ENCODE measurements around the gene LCE1C. TPM values are rescaled to one million over a fixed set of nuclear protein-coding genes. Genes with fewer than 3 reads are reported as not detected.

Gene LCE1C
- total RNA-seq, 4 donors from 2014 or later: not detected

DNA sequence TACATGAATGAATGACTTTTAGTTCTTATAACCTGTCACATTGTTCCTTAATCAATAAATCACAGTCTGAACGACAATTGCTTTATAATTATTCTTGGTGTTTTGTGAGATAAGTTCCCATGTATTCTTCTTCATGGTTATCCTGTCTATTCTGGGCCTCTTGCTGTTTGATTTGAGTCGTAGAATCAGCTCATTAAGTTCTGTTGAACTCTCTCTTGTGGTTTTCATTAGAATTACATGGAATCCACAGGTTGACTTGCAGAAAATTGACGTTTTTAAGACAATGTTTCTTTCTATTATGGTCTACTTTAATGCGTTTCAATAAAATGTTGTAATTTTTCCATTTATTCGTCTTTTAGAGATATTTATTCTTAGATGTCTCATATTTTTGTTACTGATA, 16.8 kb upstream of the LCE1C start:
- Histone ChIP-seq H3K4me3 (no peak overlapping the region), H3K27me3 (no peaks in the 10 kb centered on the region), H3K4me1 (no peaks in the 10 kb centered on the region), H3K36me3 (no peaks in the 10 kb centered on the region), H3K27ac (no peak overlapping the region), H3K9me3 (no peaks in the 10 kb centered on the region)
- TF ChIP-seq, protein P1, sequence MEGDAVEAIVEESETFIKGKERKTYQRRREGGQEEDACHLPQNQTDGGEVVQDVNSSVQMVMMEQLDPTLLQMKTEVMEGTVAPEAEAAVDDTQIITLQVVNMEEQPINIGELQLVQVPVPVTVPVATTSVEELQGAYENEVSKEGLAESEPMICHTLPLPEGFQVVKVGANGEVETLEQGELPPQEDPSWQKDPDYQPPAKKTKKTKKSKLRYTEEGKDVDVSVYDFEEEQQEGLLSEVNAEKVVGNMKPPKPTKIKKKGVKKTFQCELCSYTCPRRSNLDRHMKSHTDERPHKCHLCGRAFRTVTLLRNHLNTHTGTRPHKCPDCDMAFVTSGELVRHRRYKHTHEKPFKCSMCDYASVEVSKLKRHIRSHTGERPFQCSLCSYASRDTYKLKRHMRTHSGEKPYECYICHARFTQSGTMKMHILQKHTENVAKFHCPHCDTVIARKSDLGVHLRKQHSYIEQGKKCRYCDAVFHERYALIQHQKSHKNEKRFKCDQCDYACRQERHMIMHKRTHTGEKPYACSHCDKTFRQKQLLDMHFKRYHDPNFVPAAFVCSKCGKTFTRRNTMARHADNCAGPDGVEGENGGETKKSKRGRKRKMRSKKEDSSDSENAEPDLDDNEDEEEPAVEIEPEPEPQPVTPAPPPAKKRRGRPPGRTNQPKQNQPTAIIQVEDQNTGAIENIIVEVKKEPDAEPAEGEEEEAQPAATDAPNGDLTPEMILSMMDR (IDR thresholded peaks at IDR 0.05): no peak
- TF ChIP-seq POLR2A (IDR thresholded peaks at IDR 0.05): no peak
- no peak for DNase-seq

DNA sequence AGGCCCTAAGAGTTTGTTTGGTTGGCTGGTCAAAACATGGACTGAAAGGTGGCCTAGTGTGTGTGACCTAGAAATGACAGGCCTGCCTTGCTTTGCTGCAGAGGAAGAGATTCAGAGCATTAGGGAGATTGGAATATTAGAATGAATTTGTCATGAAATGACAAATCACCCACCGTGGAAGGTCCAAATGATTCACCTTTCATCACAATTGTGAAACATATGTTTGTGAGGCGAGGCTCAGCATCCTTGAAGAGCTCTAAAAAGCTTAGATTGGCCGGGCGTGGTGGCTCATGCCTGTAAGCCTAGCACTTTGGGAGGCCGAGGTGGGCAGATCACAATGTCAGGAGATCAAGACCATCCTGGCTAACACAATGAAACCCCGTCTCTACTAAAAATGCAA, 10.9 kb upstream of the LCE1C start:
- H3K27ac ChIP-seq: no peak overlapping the region
- no peaks in the 10 kb centered on the region for H3K27me3 ChIP-seq
- TF ChIP-seq, protein P1 (IDR thresholded peaks at IDR 0.05): no peak
- TF ChIP-seq POLR2A (IDR thresholded peaks at IDR 0.05): no peak
- H3K9me3 ChIP-seq: no peaks in the 10 kb centered on the region
- no peaks in the 10 kb centered on the region for H3K4me1 ChIP-seq
- H3K36me3 ChIP-seq: no peaks in the 10 kb centered on the region
- DNase-seq: no peak
- no peak overlapping the region for H3K4me3 ChIP-seq

DNA sequence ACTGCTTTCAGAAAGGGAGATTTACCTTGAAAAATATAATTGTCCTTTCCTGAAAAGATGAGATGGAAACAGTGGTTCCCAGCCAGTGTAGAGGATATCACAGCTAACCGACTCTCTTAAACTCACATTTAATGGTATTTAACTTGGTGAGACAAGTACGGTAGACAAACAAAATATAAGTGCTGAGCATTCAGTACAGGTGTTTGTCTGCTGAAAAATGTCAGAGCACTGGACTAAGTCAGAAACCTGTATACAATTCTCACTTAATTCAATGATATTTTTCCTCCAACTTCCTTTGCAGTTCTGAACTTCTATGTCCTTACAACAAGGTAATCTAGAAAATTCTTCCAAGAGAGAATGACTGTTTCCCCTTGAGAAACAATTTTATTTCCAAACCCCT, 5.2 kb upstream of the LCE1C start, which contains the start of gene LCE1B:
LCE1B (plus strand) TSS at position 301 of the 400 bp plus-strand sequence. CDS start 476 bp downstream, outside the sequence.
- Histone ChIP-seq H3K4me1 (no peaks in the 10 kb centered on the region), H3K27ac (no peak within 1 kb of the TSS)

DNA sequence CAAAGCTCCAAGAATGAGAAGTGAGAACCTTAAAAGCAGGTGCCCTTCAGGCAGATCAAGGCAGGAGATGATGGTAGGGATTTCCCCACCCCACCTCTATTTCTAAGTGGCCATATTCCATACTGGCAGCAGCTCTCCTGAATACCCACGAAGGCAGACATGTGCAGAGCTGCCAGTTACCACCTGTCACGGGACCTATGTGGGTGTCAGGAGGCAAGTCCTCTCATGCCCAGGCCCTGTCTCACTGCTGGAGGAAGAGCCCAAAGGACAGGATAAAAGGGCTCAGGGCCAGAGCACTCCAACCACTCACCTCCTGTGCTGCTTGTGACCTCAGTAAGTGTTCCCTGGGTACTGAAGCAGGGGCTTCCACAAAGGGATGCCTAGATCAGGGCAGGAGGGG, 4.6 kb upstream of the LCE1C start:
- TF ChIP-seq, protein P1 (IDR thresholded peaks at IDR 0.05): no peak
- TF ChIP-seq POLR2A (IDR thresholded peaks at IDR 0.05): no peak
- no peaks in the 10 kb centered on the region for H3K9me3 ChIP-seq
- H3K4me3 ChIP-seq: no peak overlapping the region
- H3K36me3 ChIP-seq: no peaks in the 10 kb centered on the region
- no peak for DNase-seq
- H3K27me3 ChIP-seq: no peaks in the 10 kb centered on the region
- H3K27ac ChIP-seq: no peak overlapping the region
- H3K4me1 ChIP-seq: no peaks in the 10 kb centered on the region

More for the DNA sequence above, 5.2 kb upstream of the LCE1C start, which contains the start of gene LCE1B:
- TF ChIP-seq, protein P1 (IDR thresholded peaks at IDR 0.05): no peak
- Histone ChIP-seq H3K27me3 (no peaks in the 10 kb centered on the region), H3K4me3 (no peak within 1 kb of the TSS), H3K9me3 (no peaks in the 10 kb centered on the region), H3K36me3 (no peaks in the 10 kb centered on the region)
- no peak for DNase-seq

DNA sequence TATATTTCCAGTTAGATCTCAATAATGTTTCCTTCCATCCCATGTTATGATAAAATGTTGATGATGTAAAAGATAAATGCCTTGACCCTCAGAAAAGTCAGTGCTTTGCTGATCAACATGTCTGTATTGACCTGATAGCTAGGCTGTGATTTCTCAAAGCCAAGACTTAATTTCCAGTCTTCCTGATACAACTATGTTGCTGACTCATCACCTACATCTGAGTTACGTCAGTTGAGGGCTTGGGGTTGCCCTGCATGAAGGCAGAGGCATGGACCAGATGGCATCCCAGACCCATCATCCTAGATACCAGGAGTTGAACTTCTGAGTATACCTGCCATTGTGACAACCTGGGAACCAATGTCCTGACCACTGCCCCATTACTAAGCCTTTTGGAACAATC, 5.1 kb downstream of the LCE1C start:
- TF ChIP-seq, protein P1 (IDR thresholded peaks at IDR 0.05): no peak
- no peak for TF ChIP-seq POLR2A (IDR thresholded peaks at IDR 0.05)
- no peaks in the 10 kb centered on the region for H3K9me3 ChIP-seq
- H3K27me3 ChIP-seq: no peaks in the 10 kb centered on the region
- no peak overlapping the region for H3K27ac ChIP-seq
- no peaks in the 10 kb centered on the region for H3K36me3 ChIP-seq
- H3K4me1 ChIP-seq: no peaks in the 10 kb centered on the region
- H3K4me3 ChIP-seq: no peak overlapping the region
- no peak for DNase-seq

DNA sequence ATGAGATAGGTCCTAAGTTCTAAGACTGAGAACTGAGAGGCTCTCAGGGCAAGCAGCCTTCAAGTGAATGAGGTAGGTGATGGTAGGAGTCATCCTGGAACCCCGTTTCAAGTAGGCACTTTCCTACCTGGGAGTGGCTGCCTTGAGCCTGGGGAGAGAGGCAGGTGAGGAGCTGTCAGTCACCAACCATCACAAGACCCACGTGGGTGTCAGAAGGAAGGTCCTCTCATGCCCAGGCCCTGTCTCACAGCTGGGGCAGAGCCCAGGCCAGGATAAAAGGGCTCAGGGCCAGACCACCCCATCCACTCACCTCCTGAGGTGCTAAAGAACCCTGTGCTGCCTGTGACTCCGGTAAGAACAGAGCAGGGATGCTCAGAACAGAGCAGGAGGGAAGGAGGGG, 10.0 kb downstream of the LCE1C start, which contains the start of gene LCE1D:
LCE1D (plus strand) TSS at position 301 of the 400 bp plus-strand sequence. CDS start 1,074 bp downstream, outside the sequence.
- H3K36me3 ChIP-seq: no peaks in the 10 kb centered on the region
- H3K9me3 ChIP-seq: no peaks in the 10 kb centered on the region
- H3K4me3 ChIP-seq: no peak within 1 kb of the TSS
- H3K27me3 ChIP-seq: no peaks in the 10 kb centered on the region
- H3K27ac ChIP-seq: no peak within 1 kb of the TSS
- no peak for DNase-seq
- no peaks in the 10 kb centered on the region for H3K4me1 ChIP-seq
- TF ChIP-seq POLR2A (IDR thresholded peaks at IDR 0.05): no peak
- TF ChIP-seq, protein P1 (IDR thresholded peaks at IDR 0.05): no peak
